HepG2 (cell line): ENCODE data around the gene SLC25A23. TPM values are rescaled to one million over a fixed set of nuclear protein-coding genes. Genes with fewer than 3 reads are reported as not detected.

Experiments
- ATAC-seq: fragments of 200-7000 bp; cut with Tn5 transposase; 3 replicates; pipeline ENCODE4 v1.9.1; 2020; ENCODE audit warnings: mild to moderate bottlenecking, moderate library complexity
- BruUV-seq: library from RNA; stranded (reverse); fragments of 400-500 nt; replicated peaks from 2 replicates; lab custom pipeline; 2021; lab: Mats Ljungman, UMichigan
- CTCF ChIA-PET: fragments of 300-600 bp; formaldehyde crosslinking; extraction: SDS; loops from one replicate; lab custom pipeline; 2021; ENCODE audit warnings: low total read pairs, inconsistent platforms, low intra/inter-chr PET ratio; lab: Yijun Ruan, JAX
- POLR2A ChIA-PET: fragments of 350-600 bp; sonication (Branson Sonifier 250); formaldehyde crosslinking; loops from one replicate; lab custom pipeline; 2020; ENCODE audit warnings: antibody characterized with exemption, inconsistent platforms; lab: Yijun Ruan, JAX
- DNase-seq: peaks from one replicate; pipeline ENCODE4 v3.0.0-alpha.2; 2015; ENCODE audit warnings: low spot score
- FAIRE-seq: peaks from 3 replicates; lab custom pipeline; 2011; peaks lifted over from hg19 to GRCh38; lab: Jason Lieb, UNC
- H2AFZ ChIP-seq: one replicate; pipeline ENCODE4 v1.6.1; 2011; ENCODE audit warnings: low read length, inconsistent platforms
- H3K27ac ChIP-seq: fragments of 300-600 bp; 3 replicates; pipeline ENCODE4 v1.8.0; 2011; ENCODE audit warnings: mixed run types, mild to moderate bottlenecking, mixed read lengths, low read length, inconsistent platforms; ENCODE audit not compliant: insufficient read depth; ENCODE audit errors: extremely low read length
- H3K27me3 ChIP-seq, 2 experiments: fragments of 200-600 bp in 1 of 2; 2 replicates in 1 of 2; 3 replicates in 1 of 2; pipeline versions ENCODE4 v1.6.0 to v1.8.0; 2011; ENCODE audit warnings: low read length in 2 of 2, mild to moderate bottlenecking in 2 of 2, moderate library complexity in 2 of 2, inconsistent platforms in 1 of 2; ENCODE audit not compliant: insufficient read depth in 2 of 2, control insufficient read depth in 1 of 2
- H3K36me3 ChIP-seq, 2 experiments: fragments of 200-600 bp in 1 of 2; replicated peaks in 1 of 2; 2 replicates in 1 of 2; 3 replicates in 1 of 2; pipeline versions ENCODE4 v1.5.1 to v1.8.0; 2011; ENCODE audit warnings: low read length in 2 of 2, inconsistent platforms in 1 of 2; ENCODE audit not compliant: insufficient read depth in 2 of 2, control insufficient read depth in 1 of 2
- H3K4me1 ChIP-seq: 2 replicates; pipeline ENCODE4 v1.5.1; 2012; ENCODE audit warnings: low read length, inconsistent platforms; ENCODE audit not compliant: insufficient read depth
- H3K4me2 ChIP-seq: 2 replicates; pipeline ENCODE4 v1.6.0; 2011; ENCODE audit warnings: low read depth, low read length, inconsistent platforms
- H3K4me3 ChIP-seq, 3 experiments: fragments of 200-600 bp in 1 of 3; sonication (generic), shearing (Covaris generic) in 1 of 3; replicated peaks in 1 of 3; 2 replicates each; pipeline ENCODE4 v1.5.1; 2011 to 2016; ENCODE audit warnings: low read length in 3 of 3, inconsistent platforms in 2 of 3, low read depth in 2 of 3, mild to moderate bottlenecking in 2 of 3, control low read depth in 1 of 3, mixed read lengths in 1 of 3; ENCODE audit not compliant: insufficient read depth in 1 of 3
- H3K79me2 ChIP-seq: one replicate; pipeline ENCODE4 v1.6.1; 2011; ENCODE audit warnings: low read length, inconsistent platforms; ENCODE audit not compliant: insufficient read depth
- H3K9ac ChIP-seq: 2 replicates; pipeline ENCODE4 v1.6.0; 2011; ENCODE audit warnings: mild to moderate bottlenecking, low read depth, low read length, inconsistent platforms; ENCODE audit not compliant: insufficient read depth
- H3K9me3 ChIP-seq: 2 replicates; pipeline ENCODE4 v1.5.1; 2012; ENCODE audit warnings: mild to moderate bottlenecking, low read length
- H4K20me1 ChIP-seq: 2 replicates; pipeline ENCODE4 v1.6.0; 2011; ENCODE audit warnings: inconsistent platforms, mild to moderate bottlenecking, low read length, moderate library complexity; ENCODE audit not compliant: insufficient read depth
- ASH2L ChIP-seq: fragments of 300-600, 200-600 bp; sonication (generic); IDR thresholded peaks from 2 replicates; pipeline ENCODE4 v1.7.0; 2017; ENCODE audit warnings: low read depth, mild to moderate bottlenecking, moderate library complexity, mixed read lengths, low read length; ENCODE audit not compliant: insufficient read length
- CEBPB ChIP-seq: IDR thresholded peaks from 2 replicates; pipeline ENCODE4 v1.6.1; 2011; ENCODE audit warnings: low read depth, low read length, improper control_type of control experiment, borderline replicate concordance
- MED8 ChIP-seq: sonication (generic); formaldehyde crosslinking; IDR thresholded peaks from 2 replicates; pipeline ENCODE4 v1.8.1; 2023; ENCODE audit warnings: mild to moderate bottlenecking, missing genetic modification reagents; ENCODE audit not compliant: insufficient replicate concordance
- MTF1 ChIP-seq: sonication (generic); formaldehyde crosslinking; IDR thresholded peaks from 2 replicates; pipeline ENCODE4 v1.5.0; 2020; ENCODE audit warnings: missing genetic modification reagents
- NR0B2 ChIP-seq: sonication (generic); formaldehyde crosslinking; IDR thresholded peaks from 2 replicates; pipeline ENCODE4 v1.4.0; 2020; ENCODE audit warnings: mild to moderate bottlenecking, missing genetic modification reagents
- PAWR ChIP-seq: sonication (generic); formaldehyde crosslinking; IDR thresholded peaks from 2 replicates; pipeline ENCODE4 v1.4.0; 2020; ENCODE audit warnings: missing genetic modification reagents, mild to moderate bottlenecking, borderline replicate concordance
- TRIM24 ChIP-seq: sonication (generic); formaldehyde crosslinking; IDR thresholded peaks from 2 replicates; pipeline ENCODE4 v1.8.0; 2022; ENCODE audit warnings: mild to moderate bottlenecking, missing genetic modification reagents
- ZEB1 ChIP-seq: IDR thresholded peaks from 2 replicates; pipeline ENCODE4 v1.6.1; 2012; ENCODE audit warnings: mild to moderate bottlenecking, low read depth, inconsistent platforms; ENCODE audit not compliant: insufficient replicate concordance
- ZNF891 ChIP-seq: sonication (generic); formaldehyde crosslinking; IDR thresholded peaks from 2 replicates; pipeline ENCODE4 v1.5.0; 2020; ENCODE audit warnings: mild to moderate bottlenecking, missing genetic modification reagents
- WGBS: methylation state at CpG from one replicate; pipeline ENCODE4 v1.1.6; 2017; ENCODE audit warnings: low lambda C conversion rate; 5-methylcytosine and 5-hydroxymethylcytosine counted together
- in situ Hi-C: cut with HindIII; loops from 2 replicates; pipeline ENCODE4 v1.10.0; 2017; ENCODE audit warnings: low pct_unique_long_range_greater_than_20kb; ENCODE audit not compliant: extremely low pct_ligation_motif_present
- intact Hi-C: fragments of 100-400 bp; cut with micrococcal nuclease; formaldehyde crosslinking; loops from one replicate; pipeline ENCODE4 v1.10.0; 2022; ENCODE audit not compliant: unreplicated experiment
- polyA plus RNA-seq, 8 experiments: library from polyadenylated mRNA; depleted of rRNA in 3 of 8; stranded (reverse) in 7 of 8; unstranded in 1 of 8; fragments of >200 nt; fragmentation: Illumina TruSeq in 4 of 8; extraction: Trizol in 4 of 8; gene quantifications; 2 replicates each; pipeline versions ENCODE4 v1.2.1 to v1.2.3, GENCODE V29; 2011 to 2016; ENCODE audit warnings: low read depth in 4 of 8, missing spikeins in 1 of 8, mixed read lengths in 1 of 8; ENCODE audit not compliant: insufficient read depth in 1 of 8
- total RNA-seq, 5 experiments: library from RNA; depleted of rRNA; stranded (reverse); fragments of >200 nt; fragmentation: Illumina TruSeq; extraction: Trizol; gene quantifications; 2 replicates each; pipeline ENCODE4 v1.2.3, GENCODE V29; 2016; ENCODE audit warnings: low read depth in 1 of 5
- TF ChIP-seq, protein P1 (sequence below): IDR thresholded peaks from 2 replicates; pipeline ENCODE4 v1.6.1; 2016; ENCODE audit warnings: mild to moderate bottlenecking, missing biosample characterization, missing genetic modification reagents

The SLC25A23 gene
- total and polyA plus RNA-seq, 2 of the 13 experiments (the other 11 are each of a cell fraction or from before 2014, with no cell fraction given), result 12.4 to 15.2 TPM

DNA sequence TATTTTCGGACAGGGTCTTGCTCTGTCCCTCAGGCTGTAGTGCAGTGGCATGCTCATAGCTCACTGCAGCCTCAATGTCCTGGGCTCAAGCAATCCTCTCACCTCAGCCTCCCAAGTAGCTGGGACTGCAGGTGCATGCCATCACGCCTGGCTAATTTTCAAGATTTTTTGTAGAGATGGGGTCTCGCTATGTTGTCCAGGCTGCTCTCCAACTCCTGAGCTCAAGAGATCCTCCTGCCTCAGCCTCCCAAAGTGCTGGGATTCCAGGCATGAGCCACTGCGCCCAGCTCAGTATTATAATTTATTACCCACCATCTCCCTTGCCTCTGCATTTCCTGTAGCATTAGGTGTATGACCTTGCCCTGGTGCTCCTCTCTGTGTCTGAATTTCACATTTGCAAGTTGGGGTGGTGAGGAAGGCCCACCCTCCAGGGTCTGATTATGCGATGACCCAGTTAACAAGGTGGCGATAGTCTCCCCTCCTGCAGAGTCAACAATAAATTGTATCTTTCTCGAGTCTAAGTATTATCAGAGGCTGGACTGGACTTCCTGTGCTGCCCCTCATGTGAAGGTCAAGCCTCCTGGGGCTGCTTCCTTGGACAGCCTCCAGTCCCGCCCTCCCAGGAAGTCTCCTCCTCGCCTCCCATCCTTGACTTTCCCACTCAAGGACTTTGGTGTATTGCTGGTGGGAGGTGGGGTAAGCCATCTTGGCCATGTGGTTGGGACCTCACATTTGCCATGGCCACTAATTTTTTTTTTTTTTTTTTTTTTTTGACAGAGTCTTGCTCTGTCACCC lies 44.0 kb upstream of the SLC25A23 start:
- no peak overlapping the region for H3K9ac ChIP-seq
- intact Hi-C loops, result no loop called here
- H3K79me2 ChIP-seq, result no peaks in the 10 kb centered on the region
- H2AFZ ChIP-seq, result no peak overlapping the region
- POLR2A ChIA-PET, result no interaction called here
- BruUV-seq, result no TSS peak
- no peak overlapping the region for H3K4me2 ChIP-seq
- 71% methylated on average over 9 of the region's 9 CpGs for WGBS
- peaks cover 3 to 33% of the 10 kb centered on the region in 2 experiments for H3K27me3 ChIP-seq
- no peak for ATAC-seq
- no peak overlapping the region for H3K27ac ChIP-seq
- H3K36me3 ChIP-seq, result no peaks in the 10 kb centered on the region
- H3K9me3 ChIP-seq, result no peaks in the 10 kb centered on the region
- peaks cover 10% of the 10 kb centered on the region for H3K4me1 ChIP-seq
- CTCF ChIA-PET, result no interaction called here
- DNase-seq, result no peak
- no peaks in the 10 kb centered on the region for H4K20me1 ChIP-seq
- no peak overlapping the region for H3K4me3 ChIP-seq
- no peak for FAIRE-seq
- in situ Hi-C loops, result no loop called here
- TF ChIP-seq MTF1 (CRISPR knock-in tag), result no peak
- TF ChIP-seq CEBPB, result no peak

GRCh38 chr19:6501740-6502648 lies 42.4 kb upstream of the SLC25A23 start, which contains the start of gene TUBB4A:
Gene TUBB4A, minus strand, starts transcription at chr19:6502309. Its CDS starts 97 bp downstream, at chr19:6502212.
- H3K4me1 ChIP-seq, result 0 out of 2 replicates have a peak, but pooled peaks cover 4% of the 10 kb centered on the region
- no peak for DNase-seq
- no peak for FAIRE-seq
- no peaks in the 10 kb centered on the region for H3K36me3 ChIP-seq
- in situ Hi-C loops (no loop called here), intact Hi-C loops (no loop called here)
- H3K27me3 ChIP-seq, result peaks cover 3 to 34% of the 10 kb centered on the region in 2 experiments
- H3K9ac ChIP-seq, result no peak within 1 kb of the TSS
- WGBS, result 13% methylated on average over 6 of the region's 71 CpGs
- ATAC-seq, result peak; percentile 59
- ChIA-PET CTCF (no interaction called here), POLR2A (no interaction called here)
- 0 out of 2 replicates have a peak within 1 kb of the TSS, but pooled peaks have one; percentile 23 for H3K4me2 ChIP-seq
- no peaks in the 10 kb centered on the region for H3K79me2 ChIP-seq
- H3K4me3 ChIP-seq, result peak within 1 kb of the TSS in 2 of 3 experiments; percentile 9 to 57; a peak in 3 of 6 replicates
- H2AFZ ChIP-seq, result no peak within 1 kb of the TSS
- no peaks in the 10 kb centered on the region for H3K9me3 ChIP-seq
- no peaks in the 10 kb centered on the region for H4K20me1 ChIP-seq
- H3K27ac ChIP-seq, result no peak within 1 kb of the TSS
- BruUV-seq, result no TSS peak
- TF ChIP-seq TRIM24 (CRISPR knock-in tag), result no peak
- TF ChIP-seq, protein P1, sequence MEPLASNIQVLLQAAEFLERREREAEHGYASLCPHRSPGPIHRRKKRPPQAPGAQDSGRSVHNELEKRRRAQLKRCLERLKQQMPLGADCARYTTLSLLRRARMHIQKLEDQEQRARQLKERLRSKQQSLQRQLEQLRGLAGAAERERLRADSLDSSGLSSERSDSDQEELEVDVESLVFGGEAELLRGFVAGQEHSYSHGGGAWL (CRISPR knock-in tag), result no peak
- no peak for TF ChIP-seq ASH2L
- no peak for TF ChIP-seq ZEB1
- no peak for TF ChIP-seq ZNF891
- TF ChIP-seq NR0B2 (CRISPR knock-in tag), result no peak
- no peak for TF ChIP-seq MED8 (CRISPR knock-in tag)
- TF ChIP-seq PAWR, result no peak
